Stimulated activated CD4-positive, alpha-beta T cell treated with anti-CD3 and anti-CD28 coated beads, Interleukin-4, amount 100 ng/mL, for 1 hour (primary cell): Measurements from ENCODE around the gene SEMA6C.

Source experiments
- DNase-seq: peaks from one replicate; pipeline ENCODE4 v3.0.0-alpha.2; 2020

Gene SEMA6C

DNA sequence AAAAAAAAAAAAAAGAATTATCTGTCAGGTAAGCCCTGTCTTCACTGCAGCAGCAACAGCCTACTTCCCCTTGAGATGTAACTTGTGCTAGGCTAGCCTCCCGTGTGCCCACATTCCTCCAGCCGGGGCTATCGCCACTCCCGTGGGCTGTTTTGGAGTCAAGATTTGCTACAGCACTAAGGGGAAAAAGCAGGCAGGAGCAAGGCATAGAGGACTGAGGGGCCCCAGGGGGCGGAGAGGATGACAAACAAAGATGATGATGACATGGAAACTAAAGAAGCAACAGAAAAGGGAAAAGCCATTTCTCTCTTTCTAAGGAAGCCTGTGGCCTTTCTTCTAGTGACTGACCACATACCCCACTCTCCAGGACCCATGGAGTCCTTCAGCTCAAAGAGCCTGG is 11.9 kb upstream of the SEMA6C start:
- DNase-seq: peak; percentile 57

DNA sequence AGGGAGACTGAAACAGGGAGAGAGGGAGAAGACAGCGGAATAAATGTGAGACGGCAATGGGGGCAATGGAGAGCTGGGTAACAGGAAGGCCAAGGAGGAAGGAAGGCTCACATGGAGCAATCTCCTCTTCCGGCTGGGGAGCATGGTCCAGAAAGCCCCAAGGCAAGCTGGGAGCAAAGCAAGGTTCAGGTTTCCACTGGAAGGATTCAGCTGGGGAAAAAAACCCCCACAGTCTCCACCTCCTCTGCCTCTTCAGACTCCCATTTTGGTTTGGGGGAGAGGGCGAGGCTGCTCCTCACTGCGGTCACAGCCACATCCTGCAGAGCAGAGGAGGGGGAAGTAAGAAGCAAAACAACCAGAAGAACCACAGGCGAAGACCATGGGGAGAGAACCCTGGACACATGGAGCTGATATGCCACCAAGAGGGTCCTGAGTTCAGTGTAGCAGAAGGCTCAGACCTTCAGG is 10.7 kb upstream of the SEMA6C start:
- peak; percentile 45 for DNase-seq

DNA sequence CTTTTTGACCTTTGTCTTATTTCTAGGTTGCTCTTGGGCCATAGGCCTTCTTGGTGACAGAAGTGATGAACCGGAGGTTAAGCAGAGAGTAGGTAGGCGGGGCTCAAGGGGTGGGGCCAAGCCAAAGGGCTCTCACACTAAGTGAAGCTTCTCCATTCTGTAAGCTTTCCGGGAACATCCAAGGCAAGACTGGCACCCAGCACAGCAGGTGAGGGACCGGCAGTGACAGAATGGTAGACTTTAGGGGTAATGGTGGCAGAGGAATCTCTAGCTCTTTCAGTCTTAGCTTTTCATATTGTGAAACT is 10.0 kb upstream of the SEMA6C start, which contains the start of gene TNFAIP8L2:
TNFAIP8L2 (plus strand) TSS at position 135 of the 305 bp plus-strand sequence. CDS start 2,049 bp downstream, outside the sequence.
- DNase-seq: peak; percentile 76

DNA sequence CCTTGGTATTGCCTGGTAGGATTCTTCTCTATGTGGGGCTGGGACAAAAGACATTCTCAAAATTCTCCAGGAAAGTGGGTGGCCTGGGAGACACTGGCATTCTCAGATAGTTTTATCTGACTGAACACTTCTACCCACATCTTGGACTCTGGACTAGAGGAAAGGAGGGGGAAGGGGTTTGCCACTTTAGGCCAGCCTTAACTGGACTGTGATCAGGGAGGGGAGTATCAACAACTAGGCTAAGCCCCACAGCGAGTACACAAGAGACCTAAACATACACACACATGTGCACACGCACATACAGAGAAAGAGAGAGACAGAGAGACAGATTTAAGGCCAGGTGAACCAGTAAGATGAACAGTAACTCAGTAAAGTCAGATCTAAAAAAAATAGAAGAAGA is 1.2 kb upstream of the SEMA6C start:
- DNase-seq: no peak

DNA sequence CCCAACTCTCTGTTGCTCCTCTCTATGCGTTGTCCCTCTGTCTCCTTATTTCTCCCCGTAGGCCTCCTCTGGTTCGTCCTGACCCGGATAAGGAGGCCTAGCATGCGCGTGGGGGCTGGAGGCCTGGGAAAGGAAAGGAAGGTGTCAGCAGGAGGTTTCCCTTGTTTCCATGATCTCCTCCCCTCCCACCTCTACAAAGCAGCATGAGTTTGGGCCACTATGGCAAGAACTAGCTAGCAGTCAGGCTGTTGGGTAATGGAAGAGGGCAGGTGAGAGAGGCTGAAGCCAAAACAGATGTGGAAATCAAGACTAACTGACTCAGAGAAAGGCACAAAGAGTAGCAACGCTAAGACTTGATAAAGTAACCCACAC is 687 bp upstream of the SEMA6C start:
- no peak for DNase-seq

DNA sequence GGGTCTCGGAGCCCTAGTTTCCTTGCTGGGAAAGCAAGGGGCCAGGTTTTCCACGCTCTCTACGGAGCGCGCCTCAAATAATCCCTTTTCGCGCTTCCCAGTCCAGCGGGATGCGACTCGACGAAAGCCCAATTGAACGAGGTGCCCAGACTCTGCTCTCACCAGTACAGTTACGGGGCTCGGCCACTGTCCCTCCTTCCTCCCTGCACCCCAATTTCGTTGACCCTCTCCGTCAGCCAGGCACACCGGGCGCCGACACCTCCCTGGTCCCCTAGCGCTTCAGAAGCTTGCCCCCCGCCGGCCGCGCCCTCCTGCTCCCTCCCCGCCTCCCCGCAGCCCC is 389 bp downstream of the SEMA6C start:
- no peak for DNase-seq

DNA sequence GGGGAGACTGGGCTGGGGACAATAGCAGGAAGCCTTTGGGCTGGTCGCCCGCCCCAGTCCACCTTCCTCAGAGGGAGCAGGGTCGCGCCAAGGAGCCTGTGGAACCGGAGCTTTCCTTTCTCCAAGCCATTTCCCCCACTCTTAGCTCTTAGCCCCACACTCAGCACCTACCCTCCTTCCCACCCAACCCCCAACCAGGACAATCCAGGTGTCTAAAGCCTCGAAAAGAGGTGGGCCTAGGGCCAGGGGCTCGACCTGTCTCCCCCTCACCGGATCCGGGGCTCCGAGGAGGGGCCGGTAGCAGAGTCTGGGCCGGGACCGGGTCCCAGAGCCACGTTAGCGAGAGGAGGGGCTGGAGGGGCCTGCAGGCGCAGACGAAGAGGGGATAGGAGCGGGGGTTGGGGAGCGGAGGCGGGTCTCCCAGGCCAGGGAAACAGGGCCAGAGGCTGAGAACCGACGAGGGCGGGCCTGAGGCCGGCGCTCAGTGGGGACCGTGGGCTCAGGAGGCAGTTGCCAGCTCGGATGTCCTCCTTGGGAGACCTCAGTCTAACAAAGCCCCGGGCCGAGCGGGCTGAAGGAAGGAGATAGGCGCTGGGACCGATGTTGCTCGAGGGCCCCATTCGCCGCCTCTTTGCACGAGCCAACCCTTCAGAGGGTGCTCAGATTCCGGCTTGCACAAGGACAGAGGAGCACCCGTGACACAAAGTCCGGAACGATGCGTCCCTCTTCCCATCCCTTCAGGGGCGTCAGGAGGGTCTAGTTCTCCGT is 943 bp downstream of the SEMA6C start:
- peak; percentile 30 for DNase-seq

DNA sequence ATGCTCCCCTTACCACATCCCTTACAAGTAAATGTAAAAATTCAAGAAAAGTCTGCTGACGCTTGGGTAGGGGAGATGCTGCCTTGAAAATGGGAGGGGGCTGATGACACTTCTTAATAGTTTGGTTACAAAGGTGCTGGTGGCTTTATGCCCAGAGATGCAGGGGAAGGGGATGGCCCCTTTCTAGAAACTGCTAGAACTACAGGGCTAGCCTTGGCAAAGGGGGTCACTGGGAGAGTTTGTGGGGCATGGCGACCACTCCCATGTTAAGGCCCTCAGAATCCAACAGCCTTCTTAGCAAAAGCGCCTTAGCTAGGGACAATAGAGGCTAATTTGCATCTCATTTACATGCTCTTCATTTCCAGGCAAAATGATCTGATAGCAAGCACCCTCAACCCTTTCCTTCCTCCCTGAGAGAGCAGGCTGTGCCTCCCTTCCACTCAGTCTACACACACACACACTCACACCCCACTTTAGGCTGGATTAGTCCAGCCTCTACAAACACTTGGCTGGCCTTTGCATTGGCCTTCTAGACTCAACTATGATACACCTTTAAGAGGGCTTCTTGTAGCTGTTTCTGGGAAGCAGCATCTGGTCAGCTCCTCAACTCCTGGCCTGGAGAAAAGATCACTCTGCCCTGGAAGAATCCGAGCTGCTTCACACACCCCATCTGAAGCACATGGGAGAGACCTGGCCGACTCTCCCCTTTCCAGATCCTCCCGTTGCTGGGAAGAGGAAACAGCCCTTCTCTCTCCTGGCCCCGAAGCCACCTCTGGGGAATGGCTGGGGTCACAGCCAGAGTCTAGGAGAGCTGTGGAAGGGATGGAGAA is 1.7 kb downstream of the SEMA6C start:
- DNase-seq: no peak

DNA sequence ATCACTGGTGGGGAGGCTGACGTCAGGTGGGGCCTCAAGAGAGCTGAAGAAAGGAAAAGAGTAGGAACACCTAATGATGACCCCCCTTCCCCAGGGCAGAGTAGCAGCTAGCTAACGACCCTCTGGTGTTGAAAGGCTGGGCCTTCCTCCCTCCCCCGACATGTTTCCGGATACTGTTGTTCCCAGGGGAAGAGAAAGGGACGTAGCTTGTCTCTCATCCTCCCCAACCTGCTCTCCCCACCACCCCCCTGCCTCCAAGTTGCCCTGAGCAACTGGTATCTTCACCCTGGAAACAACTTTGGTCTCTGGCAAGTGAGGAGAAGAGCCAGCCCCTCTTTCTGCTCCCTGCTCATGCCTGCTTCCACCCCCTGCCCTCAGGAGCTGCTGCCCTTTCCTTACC is 2.4 kb downstream of the SEMA6C start:
- DNase-seq: no peak

DNA sequence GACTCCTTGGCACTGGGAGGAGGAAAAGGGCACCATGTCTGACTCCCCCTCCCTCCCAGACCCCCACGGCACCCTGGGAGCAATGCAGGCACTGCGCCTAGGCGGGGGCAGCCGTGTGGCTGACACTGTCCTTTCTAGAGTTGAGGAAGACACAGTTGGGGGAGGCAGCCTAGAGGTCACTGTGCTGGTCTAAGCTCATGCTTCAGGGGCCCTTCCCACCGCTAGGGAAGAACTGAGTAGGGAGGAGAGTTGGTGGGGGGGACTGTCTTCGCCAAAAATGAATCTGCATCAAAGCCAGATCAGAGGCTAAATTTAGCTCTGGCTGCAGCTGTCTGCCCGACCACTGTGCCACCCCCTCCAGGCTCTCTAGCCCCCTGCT is 3.4 kb downstream of the SEMA6C start:
- DNase-seq: no peak

DNA sequence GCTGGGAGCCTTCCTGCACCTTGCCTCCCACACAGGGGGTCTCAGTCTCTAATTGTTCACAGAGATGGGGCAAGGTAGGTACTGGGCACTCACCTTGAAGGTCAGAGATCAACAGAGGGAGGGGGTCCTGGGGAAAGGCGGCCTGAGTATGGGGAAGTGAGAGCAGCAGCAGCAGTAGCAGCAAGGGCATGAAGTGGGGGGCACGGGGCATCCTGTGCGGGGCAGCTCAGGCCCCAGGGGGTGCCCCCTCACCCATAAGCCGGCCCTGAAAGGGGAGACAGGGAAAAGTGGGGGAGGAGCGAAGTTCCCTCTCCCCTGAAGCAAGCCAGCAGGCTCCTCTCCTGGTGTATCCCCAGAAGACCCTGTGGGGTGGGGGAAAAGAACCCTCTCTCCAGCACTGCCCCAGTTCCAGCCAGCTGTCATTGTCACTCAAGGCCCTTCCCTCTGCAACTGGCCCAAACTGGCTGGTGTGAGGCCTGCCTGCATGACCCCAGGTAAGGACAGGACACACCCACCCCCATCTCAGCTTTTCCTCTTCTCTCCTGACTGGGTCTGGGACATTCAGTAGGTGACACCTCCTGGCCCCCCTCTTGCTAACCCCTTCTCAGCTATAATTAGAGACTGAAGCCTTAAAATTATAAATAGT is 3.9 kb downstream of the SEMA6C start:
- DNase-seq: no peak

DNA sequence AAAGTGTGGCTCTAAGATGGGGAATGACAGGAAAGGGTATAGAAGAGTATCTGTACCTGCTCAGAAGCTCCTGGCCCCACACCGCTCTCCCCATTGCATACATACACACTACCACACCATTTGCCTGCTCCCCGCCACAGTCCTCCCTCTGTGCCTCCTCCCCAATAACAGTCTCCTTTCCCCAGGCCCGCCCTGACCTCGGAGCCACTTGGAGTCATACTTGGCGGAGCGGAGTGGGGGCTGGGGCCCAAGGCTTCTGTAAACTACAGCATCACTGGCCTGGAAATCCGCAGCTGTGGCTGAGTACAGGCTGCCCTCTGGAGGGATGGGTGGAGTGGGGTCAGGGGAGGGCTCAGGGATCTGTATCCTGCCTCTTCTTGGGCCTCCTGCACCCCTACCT is 8.6 kb downstream of the SEMA6C start:
- no peak for DNase-seq

DNA sequence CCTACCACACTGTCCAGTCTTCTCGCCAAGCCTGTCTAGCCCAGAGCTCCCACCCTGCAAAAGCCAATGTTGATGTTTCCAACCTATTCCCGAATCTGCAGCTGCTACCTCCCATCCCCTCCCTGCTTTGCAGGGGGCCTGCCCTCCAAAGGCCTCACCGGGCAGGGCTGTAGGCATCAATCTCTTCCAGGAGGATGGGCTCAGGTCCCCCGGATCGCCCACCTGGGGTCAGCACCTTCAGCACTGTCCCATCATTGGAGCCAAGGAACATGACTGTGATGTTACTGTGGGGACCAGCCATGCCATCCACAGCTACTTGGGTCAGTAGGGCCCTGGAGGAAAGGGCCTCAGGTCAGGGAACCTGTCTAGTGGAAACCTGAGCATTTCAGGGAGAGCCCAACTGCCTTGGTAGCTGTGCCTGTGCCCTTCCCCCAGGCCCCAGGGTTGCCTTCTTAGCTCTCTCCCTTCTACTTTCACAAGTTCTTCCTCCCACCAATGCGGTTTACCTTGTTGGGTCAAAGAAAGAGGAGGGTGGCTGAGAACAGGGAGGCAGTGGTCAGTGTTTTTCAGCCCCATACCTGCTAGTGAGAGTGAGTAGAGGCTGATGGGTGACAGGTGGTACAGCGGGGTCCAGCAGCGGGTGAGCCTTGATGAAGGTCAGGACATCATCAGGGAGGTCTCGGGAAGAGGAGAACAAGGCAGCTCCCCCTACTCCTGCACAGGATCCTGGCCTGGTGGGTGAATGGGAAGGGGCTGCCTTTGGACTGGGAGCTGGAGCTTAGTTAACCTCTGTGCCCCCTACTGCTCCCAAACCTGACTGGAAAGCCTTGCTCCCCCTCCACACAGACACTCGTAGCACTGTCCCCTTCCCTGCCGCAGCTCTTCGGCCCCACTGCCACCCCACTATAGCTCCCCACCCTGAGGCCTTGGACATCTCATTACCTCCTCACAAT is 10.7 kb downstream of the SEMA6C start:
- no peak for DNase-seq

DNA sequence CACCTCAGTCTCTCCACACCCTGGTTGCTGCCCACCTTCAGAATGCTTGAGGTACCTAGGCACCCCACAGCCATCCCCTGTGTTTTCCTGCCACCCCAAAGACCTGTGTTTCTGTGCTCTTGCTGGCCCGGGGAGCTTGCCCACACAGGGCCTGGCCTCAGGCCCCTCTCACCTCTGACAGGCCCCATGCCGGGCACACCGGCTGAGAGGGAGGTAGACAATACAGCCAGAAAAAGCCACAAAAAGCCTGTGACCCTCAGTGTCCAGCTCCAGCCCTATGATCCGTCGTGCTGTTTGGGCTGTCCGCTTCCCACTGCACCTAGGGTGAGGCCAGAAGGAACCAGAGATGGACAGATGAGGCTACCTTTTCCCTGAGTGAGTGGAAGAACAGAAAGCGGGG is 11.4 kb downstream of the SEMA6C start:
- DNase-seq: no peak

DNA sequence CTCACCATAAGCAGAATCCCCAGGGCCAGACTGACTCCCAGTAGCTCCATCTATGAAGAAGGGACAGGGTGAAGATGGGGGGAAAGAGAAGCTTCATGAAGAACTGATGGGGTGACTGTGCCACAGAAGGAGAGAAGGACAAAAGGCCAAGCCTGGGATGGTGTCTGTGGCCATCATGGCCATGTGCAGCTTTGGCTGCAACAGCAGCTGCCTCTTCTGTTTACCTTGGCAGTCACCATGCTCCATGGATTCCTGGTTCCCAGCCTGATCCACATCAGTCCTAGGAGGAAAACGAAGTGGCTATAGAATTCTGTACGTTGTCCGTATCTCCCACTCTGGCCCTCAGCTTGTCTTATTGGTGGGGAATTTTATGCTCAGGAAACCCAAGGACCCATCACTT is 12.0 kb downstream of the SEMA6C start:
- no peak for DNase-seq

DNA sequence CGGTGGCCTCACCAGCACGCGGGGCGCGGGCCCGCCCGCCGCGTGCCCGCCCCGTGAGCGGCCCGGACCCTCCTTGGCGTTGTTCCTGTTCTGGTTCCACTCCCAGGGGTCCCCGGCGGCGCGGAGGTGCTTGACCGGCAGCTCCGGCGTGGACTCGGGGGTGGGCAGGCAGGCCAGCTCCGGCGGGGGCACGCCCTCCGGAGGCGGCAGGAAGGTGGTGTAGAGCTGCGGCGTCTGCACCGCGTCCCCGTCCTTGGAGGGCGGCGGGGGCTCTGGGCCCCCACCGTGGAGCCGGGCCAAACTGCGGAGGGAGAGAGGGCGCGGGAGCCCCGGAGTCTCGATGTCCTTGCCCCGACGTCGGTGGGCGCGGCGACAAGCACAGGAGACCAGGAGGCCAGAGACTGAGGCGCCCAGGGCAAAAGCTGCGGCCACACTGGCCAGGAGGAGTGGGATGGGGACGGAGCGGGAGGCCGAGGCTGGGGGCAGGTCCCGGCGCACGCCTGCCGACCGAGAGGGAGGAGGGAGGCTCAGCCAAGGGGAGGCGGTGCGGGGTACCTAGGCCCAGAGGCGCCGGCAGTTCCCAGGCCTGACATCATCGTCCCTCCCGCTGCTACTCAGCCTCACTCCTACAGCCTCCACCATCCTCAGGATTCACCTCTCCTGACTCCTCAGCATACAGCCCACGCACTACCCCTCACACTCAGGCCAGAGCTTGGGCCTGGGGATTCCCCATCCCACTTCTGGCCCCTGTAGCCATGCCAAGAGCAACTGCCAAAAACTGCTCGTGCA is 13.2 kb downstream of the SEMA6C start:
- no peak for DNase-seq

DNA sequence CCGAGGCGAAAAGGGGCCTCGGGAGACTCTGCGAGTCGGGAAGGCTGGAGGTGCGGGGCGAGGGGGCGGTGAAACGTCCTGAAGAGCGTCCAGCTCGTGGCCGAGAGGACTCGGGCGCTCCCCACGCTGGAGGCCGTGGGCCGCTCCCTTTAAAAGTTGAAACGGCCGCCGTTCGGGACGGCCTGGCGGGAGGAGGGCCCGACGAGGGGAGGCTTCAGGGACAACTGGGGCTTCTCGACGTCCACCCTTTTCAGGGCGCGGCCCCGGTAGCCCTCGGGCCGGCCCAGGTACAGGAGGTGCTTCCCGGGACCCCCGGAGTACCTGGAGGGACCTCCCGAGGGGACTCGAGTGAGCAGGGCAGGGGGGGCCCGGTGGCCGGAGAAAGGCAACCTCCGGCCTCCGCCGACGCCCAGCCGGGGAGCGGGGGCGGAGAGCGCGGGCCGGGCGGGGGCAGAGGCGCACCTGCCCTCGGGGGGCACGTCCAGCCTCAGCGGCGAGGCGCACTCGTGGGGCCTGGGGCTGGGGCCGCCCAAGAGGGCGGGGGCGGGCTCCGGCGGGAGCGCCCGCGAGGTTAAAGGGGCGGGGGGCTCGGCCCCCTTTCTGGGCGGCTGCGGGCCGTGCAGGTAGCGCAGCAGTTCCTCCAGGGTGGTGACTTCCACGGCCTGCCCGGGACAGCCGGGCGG is 14.0 kb downstream of the SEMA6C start:
- no peak for DNase-seq

DNA sequence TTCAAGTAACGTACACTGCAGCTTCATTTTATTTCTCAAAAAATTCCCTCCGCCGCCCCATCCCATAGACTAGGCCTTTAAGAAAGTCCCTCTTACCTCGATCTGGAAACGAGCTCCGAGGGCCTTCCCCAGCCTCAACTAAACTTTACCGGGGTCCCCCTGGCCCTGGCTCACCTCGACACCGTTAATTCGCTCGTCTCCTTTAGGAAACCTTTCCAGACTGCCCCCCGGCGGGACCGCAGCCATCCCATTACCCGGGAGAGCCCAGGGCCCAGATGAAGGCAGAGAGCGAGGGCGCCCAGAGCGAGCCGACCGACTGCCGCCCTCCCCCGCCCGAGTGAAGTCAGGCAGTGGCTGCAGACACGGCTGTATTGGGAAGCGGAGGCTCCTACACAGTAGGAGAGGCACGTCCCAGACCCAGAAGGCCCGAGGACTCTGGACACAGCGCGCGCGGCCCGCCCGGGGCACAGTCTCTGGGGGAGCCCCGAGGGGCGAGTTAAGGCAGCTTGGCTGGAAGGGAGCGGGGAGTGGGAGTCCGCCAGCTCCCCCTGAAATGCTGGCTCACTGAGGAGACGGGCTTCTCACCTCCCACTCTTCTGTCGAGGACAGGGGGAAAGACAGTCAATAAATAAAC is 14.6 kb downstream of the SEMA6C start:
- no peak for DNase-seq

DNA sequence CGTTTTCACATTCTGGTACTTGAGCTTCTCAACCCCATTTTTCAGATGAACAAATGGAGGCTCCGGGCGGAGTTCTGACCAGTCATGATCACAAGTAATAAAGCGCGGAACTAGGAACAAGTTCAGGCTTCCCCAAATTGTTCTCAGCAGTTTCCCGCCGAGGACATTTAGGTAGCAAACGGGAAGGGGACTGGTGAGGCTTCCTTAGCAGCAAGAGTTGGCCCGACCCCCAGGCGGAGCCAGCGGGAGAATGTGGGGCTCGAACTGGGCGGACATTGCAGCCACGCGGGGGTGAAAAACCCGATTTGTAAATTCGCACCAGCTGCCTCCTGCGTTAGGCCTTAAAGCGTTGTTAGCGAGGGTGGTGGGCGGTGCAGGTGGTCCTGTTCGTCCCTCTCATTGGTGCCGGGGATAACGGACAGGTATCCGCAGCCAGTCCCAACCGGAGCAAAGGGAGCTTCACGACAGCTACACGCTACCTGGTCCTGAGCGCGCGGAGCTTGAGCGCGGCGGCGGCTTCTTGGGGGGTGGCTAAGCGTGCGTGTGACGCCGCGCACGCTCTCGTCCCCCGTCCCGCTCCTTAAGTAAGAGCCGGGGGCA is 15.3 kb downstream of the SEMA6C start:
- peak; percentile 83 for DNase-seq

DNA sequence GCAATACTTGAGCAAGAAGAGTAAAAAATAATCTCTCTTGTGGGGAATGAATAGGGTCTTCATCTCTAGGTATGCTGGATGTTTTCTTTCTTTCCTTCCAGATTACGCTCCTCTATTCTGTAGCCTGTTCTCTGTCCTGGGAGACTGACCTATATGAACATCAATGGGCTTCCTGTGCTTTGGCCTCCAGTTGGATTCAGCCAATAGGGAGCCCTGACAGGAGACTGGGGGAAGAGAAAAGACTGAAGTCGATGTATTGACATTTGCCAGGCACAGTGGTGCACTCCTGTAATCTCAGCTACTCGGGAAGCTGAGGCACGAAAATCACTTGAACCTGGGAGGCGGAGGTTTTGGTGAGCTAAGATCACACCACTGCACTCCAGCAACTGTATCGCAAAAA is 17.6 kb downstream of the SEMA6C start:
- no peak for DNase-seq
